HepG2 (cell line): ENCODE results near the gene PHOSPHO2. TPM values are rescaled to one million over a fixed set of nuclear protein-coding genes. Genes with fewer than 3 reads are reported as not detected.
A peak's percentile ranks its signal among the peaks of the same experiment; 100 is the strongest.

Experiments
- ETV5 ChIP-seq: IDR thresholded peaks from 2 replicates; pipeline ENCODE4 v1.6.1; 2018; ENCODE audit warnings: missing biosample characterization, missing genetic modification reagents, inconsistent platforms, borderline replicate concordance
- EZH2 ChIP-seq: conservative IDR thresholded peaks from 2 replicates; pipeline ENCODE4 v1.6.1; 2012; ENCODE audit warnings: mild to moderate bottlenecking, low read depth, low read length, moderate library complexity
- FOSL2 ChIP-seq: sonication (generic); formaldehyde crosslinking; IDR thresholded peaks from 2 replicates; pipeline ENCODE4 v1.4.0; 2020; ENCODE audit warnings: missing genetic modification reagents
- FOXP4 ChIP-seq: sonication (generic); formaldehyde crosslinking; IDR thresholded peaks from 2 replicates; pipeline ENCODE4 v1.4.0; 2020; ENCODE audit warnings: missing genetic modification reagents
- HMGA1 ChIP-seq: sonication (generic); formaldehyde crosslinking; conservative IDR thresholded peaks from 2 replicates; pipeline ENCODE4 v1.4.0; 2020; ENCODE audit warnings: missing genetic modification reagents
- MBNL3 ChIP-seq: fragments of 250-450 bp; sonication (Bioruptor Pico); conservative IDR thresholded peaks from 2 replicates; pipeline ENCODE4 v1.8.0; 2022; ENCODE audit warnings: mild to moderate bottlenecking, inconsistent platforms
- MXD4 ChIP-seq: IDR thresholded peaks from 2 replicates; pipeline ENCODE4 v1.6.1; 2016; ENCODE audit warnings: mild to moderate bottlenecking, missing biosample characterization, missing genetic modification reagents
- NAIF1 ChIP-seq: sonication (generic); formaldehyde crosslinking; IDR thresholded peaks from 2 replicates; pipeline ENCODE4 v1.5.0; 2020; ENCODE audit warnings: mild to moderate bottlenecking, missing genetic modification reagents, borderline replicate concordance
- NFE2L2 ChIP-seq: fragments of 150-350 bp; IDR thresholded peaks from 2 replicates; pipeline ENCODE4 v1.6.1; 2014; ENCODE audit warnings: low read length
- POLR2AphosphoS2 ChIP-seq: IDR thresholded peaks from 2 replicates; pipeline ENCODE4 v1.6.1; 2011; ENCODE audit warnings: low read depth, low read length, improper control_type of control experiment
- RBM22 ChIP-seq: fragments of 200-400 bp; formaldehyde crosslinking; optimal IDR thresholded peaks from 2 replicates; pipeline ENCODE3; 2017; ENCODE audit warnings: mild to moderate bottlenecking, low read length, moderate library complexity
- SMAD1 ChIP-seq: sonication (generic); formaldehyde crosslinking; IDR thresholded peaks from 2 replicates; pipeline ENCODE4 v1.4.0; 2020; ENCODE audit warnings: missing genetic modification reagents, low read depth, mild to moderate bottlenecking, borderline replicate concordance
- SRSF9 ChIP-seq: fragments of 200-400 bp; formaldehyde crosslinking; IDR thresholded peaks from 2 replicates; pipeline ENCODE4 v1.6.1; 2018; ENCODE audit warnings: borderline replicate concordance, mild to moderate bottlenecking, low read depth, low read length; ENCODE audit not compliant: insufficient read depth, poor library complexity, severe bottlenecking
- TRIM22 ChIP-seq: fragments of 450-650 bp; IDR thresholded peaks from 2 replicates; pipeline ENCODE4 v1.6.1; 2017
- ZNF670 ChIP-seq: sonication (generic); formaldehyde crosslinking; IDR thresholded peaks from 2 replicates; pipeline ENCODE4 v1.8.0; 2022; ENCODE audit warnings: mild to moderate bottlenecking, missing genetic modification reagents, borderline replicate concordance
- ZNF687 ChIP-seq: sonication (generic); formaldehyde crosslinking; IDR thresholded peaks from 2 replicates; pipeline ENCODE4 v1.5.1; 2020; ENCODE audit warnings: mild to moderate bottlenecking, missing genetic modification reagents, moderate library complexity
- ZNF790 ChIP-seq: sonication (generic); formaldehyde crosslinking; IDR thresholded peaks from 2 replicates; pipeline ENCODE4 v1.8.0; 2022; ENCODE audit warnings: missing genetic modification reagents, mild to moderate bottlenecking, borderline replicate concordance
- ZSCAN31 ChIP-seq: sonication (generic); formaldehyde crosslinking; IDR thresholded peaks from 2 replicates; pipeline ENCODE4 v1.5.0; 2020; ENCODE audit warnings: low read depth, mild to moderate bottlenecking, missing genetic modification reagents
- polyA plus RNA-seq, 8 experiments: library from polyadenylated mRNA; depleted of rRNA in 3 of 8; stranded (reverse) in 7 of 8; unstranded in 1 of 8; fragments of >200 nt; fragmentation: Illumina TruSeq in 4 of 8; extraction: Trizol in 4 of 8; gene quantifications; 2 replicates each; pipeline versions ENCODE4 v1.2.1 to v1.2.3, GENCODE V29; 2011 to 2016; ENCODE audit warnings: low read depth in 4 of 8, missing spikeins in 1 of 8, mixed read lengths in 1 of 8; ENCODE audit not compliant: insufficient read depth in 1 of 8
- total RNA-seq, 5 experiments: library from RNA; depleted of rRNA; stranded (reverse); fragments of >200 nt; fragmentation: Illumina TruSeq; extraction: Trizol; gene quantifications; 2 replicates each; pipeline ENCODE4 v1.2.3, GENCODE V29; 2016; ENCODE audit warnings: low read depth in 1 of 5
- TF ChIP-seq, protein P1 (sequence below): sonication (generic); formaldehyde crosslinking; IDR thresholded peaks from 2 replicates; pipeline ENCODE4 v1.9.0; 2022; ENCODE audit warnings: missing genetic modification reagents, mild to moderate bottlenecking, borderline replicate concordance

Gene PHOSPHO2
- total and polyA plus RNA-seq, 2 of the 13 experiments (the other 11 are each of a cell fraction or from before 2014, with no cell fraction given): 6.1 to 11.4 TPM

GRCh38 chr2:169711751-169712509 lies 17.7 kb downstream of the PHOSPHO2 start (continued):
- TF ChIP-seq ZNF687: peak; percentile 40
- peak; percentile 44; the same call in 1 of the 2 replicates for TF ChIP-seq NFE2L2
- TF ChIP-seq MBNL3 (CRISPR knock-in tag): no peak
- TF ChIP-seq, protein P1, sequence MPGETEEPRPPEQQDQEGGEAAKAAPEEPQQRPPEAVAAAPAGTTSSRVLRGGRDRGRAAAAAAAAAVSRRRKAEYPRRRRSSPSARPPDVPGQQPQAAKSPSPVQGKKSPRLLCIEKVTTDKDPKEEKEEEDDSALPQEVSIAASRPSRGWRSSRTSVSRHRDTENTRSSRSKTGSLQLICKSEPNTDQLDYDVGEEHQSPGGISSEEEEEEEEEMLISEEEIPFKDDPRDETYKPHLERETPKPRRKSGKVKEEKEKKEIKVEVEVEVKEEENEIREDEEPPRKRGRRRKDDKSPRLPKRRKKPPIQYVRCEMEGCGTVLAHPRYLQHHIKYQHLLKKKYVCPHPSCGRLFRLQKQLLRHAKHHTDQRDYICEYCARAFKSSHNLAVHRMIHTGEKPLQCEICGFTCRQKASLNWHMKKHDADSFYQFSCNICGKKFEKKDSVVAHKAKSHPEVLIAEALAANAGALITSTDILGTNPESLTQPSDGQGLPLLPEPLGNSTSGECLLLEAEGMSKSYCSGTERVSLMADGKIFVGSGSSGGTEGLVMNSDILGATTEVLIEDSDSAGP: 0 out of 2 replicates have a peak, but pooled peaks have one; percentile 27
- no peak for TF ChIP-seq POLR2AphosphoS2
- no peak for TF ChIP-seq HMGA1
- TF ChIP-seq SRSF9: no peak
- TF ChIP-seq ZSCAN31: no peak
- TF ChIP-seq FOSL2 (CRISPR knock-in tag): peak; percentile 27; the same call in 1 of the 2 replicates
- TF ChIP-seq NAIF1 (CRISPR knock-in tag): no peak
- TF ChIP-seq TRIM22: no peak
- no peak for TF ChIP-seq FOXP4 (CRISPR knock-in tag)
- TF ChIP-seq EZH2: no peak
- no peak for TF ChIP-seq SMAD1 (CRISPR knock-in tag)
- TF ChIP-seq ZNF670 (CRISPR knock-in tag): no peak
- no peak for TF ChIP-seq MXD4
- TF ChIP-seq ZNF790 (CRISPR knock-in tag): no peak
- 0 out of 2 replicates have a peak, but pooled peaks have one; percentile 41 for TF ChIP-seq ETV5 (CRISPR knock-in tag)
- TF ChIP-seq RBM22: peak; percentile 79
